ENCODE measurements around the gene BLCAP.

- TF ChIP-seq CTCF (IDR thresholded peaks at IDR 0.05; ENCODE audit: low read depth, low read length, poor library complexity, severe bottlenecking), result no peak
- no peak for TF ChIP-seq EZH2phosphoT487 (IDR thresholded peaks at IDR 0.05; ENCODE audit: borderline replicate concordance, low read length)
These were observed 50.6 kb downstream of the BLCAP start for GRCh38 chr20:37477041-37477440.
